Stomach smooth muscle (tissue), 2 donors: ENCODE data around the gene BCAP31.
A peak's percentile ranks its signal among the peaks of the same experiment; 100 is the strongest.

Experiments used
- H3K27ac ChIP-seq: one replicate; pipeline ENCODE4 v1.7.0; 2013; ENCODE audit warnings: mild to moderate bottlenecking, low read length, inconsistent platforms
- H3K27me3 ChIP-seq, 2 donors: one replicate each; pipeline ENCODE4 v1.7.0; 2013; ENCODE audit warnings: low read length in 2 of 2; ENCODE audit not compliant: insufficient read depth in 2 of 2, control insufficient read depth in 1 of 2
- H3K36me3 ChIP-seq, 2 donors: one replicate each; pipeline ENCODE4 v1.7.0; 2013; ENCODE audit warnings: low read length in 2 of 2; ENCODE audit not compliant: control insufficient read depth in 2 of 2, insufficient read depth in 2 of 2
- H3K4me1 ChIP-seq: one replicate; pipeline ENCODE4 v1.7.0; 2013; ENCODE audit warnings: low read length; ENCODE audit not compliant: control insufficient read depth, insufficient read depth
- H3K4me3 ChIP-seq, 2 donors: one replicate each; pipeline ENCODE4 v1.7.0; 2013; ENCODE audit warnings: low read length in 2 of 2
- H3K9ac ChIP-seq, 2 donors: one replicate each; pipeline ENCODE4 v1.7.0; 2013; ENCODE audit warnings: low read length in 2 of 2, mild to moderate bottlenecking in 1 of 2
- H3K9me3 ChIP-seq, 2 donors: one replicate each; pipeline ENCODE4 v1.7.0; 2013; ENCODE audit warnings: low read length in 2 of 2; ENCODE audit not compliant: control insufficient read depth in 2 of 2
- donor health status: healthy.
- donor health status: Pancreatic carcinoma.

The BCAP31 gene

DNA sequence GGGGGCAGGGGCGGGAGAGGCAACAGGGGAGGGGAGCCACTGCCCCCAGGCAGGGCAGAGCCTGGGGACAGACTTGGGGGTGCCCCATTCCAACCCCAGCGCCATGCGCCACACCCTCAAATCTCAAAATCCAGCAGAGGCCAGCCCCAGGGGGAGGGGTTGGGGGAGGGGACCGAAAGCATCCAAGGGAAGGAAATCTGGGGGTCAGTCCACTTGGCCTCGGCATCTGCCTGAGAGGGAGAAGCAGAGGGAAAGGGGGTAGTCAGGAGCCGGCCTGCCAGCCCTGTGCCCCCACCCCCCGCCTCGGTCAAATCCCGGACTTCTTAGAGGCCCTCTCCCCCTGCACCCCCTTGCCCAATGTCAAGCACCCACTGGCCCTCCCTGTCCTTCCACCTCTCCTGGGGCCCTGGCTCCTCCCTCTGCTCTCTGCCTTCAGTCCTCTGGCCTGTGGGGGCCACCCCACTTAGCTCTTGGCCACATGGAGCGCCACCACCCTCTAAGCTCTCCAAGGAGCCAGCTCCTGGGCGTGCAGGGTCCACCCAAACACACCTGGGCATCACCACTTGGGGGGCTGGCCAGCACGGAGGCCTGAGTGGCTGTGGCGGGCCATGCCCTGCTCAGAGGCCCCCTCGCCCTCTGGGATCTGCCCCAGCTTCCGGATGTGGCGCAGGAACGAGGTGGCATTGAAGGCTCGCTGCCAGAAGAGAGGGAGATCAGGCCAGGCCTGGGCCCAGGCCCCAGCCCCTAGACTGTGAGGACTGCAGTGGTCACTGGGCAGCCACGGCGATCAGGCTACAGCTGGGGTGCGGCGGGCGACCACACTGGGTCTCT, 54.1 kb downstream of the BCAP31 start:
- Histone ChIP-seq H3K4me3 (no peak overlapping the region), H3K27me3 (peaks cover 0 to 15% of the 10 kb centered on the region in 2 donors), H3K27ac (no peak overlapping the region), H3K9ac (no peak overlapping the region), H3K9me3 (no peaks in the 10 kb centered on the region), H3K36me3 (no peaks in the 10 kb centered on the region), H3K4me1 (peaks cover 26% of the 10 kb centered on the region)

DNA sequence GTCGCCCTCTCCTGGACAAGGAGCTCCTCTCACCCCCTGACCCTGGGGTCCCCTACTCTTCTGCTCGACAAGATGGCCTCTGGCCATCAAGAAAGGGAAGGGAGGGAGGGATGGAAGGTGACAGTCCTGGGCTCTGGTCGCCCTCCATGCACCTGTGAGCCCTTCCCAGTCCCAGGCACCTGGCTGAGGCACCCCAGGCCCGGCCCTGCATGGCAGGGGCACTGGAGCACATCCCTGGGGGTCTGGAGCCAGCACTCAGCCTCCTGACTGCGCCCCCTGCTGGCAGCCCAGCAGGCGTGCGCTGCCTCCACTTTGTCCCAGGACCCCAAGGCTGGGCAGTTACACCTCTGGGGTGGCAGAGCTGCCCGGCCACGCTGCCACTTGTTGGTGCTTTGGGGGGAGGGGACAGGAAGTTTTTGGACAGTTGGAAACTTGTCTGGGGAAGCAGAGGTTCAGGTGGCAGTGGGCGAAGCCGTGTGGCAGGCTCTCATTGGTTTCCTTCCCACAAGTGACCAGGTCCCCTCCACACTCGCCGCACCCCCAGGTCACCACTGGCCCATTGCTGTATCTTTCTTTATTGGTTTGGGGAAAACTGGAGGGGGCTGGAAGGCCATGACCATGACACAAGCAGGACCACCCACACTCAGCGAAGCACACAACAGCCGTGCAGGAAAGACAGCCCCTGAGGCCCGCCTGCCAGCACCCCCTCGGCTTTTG, 54.9 kb downstream of the BCAP31 start:
- no peak overlapping the region for H3K9ac ChIP-seq
- H3K27me3 ChIP-seq = peaks cover 0 to 16% of the 10 kb centered on the region in 2 donors
- peak overlapping the region; percentile 60 for H3K27ac ChIP-seq
- no peak overlapping the region for H3K4me3 ChIP-seq
- H3K4me1 ChIP-seq = peaks cover 26% of the 10 kb centered on the region
- H3K9me3 ChIP-seq = no peaks in the 10 kb centered on the region
- no peaks in the 10 kb centered on the region for H3K36me3 ChIP-seq

DNA sequence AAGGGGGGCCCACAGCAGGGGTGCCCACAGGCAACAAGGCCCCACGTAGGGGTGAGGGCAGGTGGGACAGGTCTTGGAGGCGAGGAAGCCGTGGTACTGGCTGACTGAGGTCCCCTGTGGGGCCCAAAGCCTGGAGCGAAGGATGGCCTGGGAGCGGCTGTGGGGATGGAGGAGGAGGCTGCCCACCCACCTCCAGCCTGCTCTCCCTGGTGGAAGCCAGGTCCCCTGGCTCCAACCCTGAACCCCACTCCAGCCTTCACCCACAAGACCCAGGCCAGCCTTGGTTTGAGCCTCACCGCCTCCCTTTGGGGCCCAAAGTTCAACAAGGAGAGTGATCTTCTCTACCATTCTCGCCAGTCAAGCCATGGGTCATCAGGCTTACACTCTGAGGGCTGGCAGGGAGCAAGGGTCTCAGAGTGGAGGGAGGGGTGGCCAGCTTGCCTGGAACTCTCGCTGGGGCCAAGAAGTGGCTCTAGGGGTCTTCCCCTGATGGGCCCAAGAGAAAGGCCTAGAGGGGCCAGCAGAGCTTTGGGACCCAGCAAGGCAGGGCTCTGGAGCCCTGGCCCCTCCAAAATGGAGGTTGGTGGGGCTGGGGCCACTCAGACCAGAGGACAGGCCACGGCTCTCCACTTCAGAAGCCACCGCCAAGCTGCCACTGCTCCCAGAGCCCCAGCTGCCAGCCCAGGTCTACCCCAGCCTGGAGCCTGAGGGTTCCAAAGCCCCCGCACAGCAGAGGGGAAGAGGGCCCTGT, 55.6 kb downstream of the BCAP31 start:
- peaks cover 0 to 17% of the 10 kb centered on the region in 2 donors for H3K27me3 ChIP-seq
- H3K27ac ChIP-seq = peak overlapping the region; percentile 60
- no peak overlapping the region for H3K4me3 ChIP-seq
- no peaks in the 10 kb centered on the region for H3K36me3 ChIP-seq
- no peaks in the 10 kb centered on the region for H3K9me3 ChIP-seq
- peaks cover 26% of the 10 kb centered on the region for H3K4me1 ChIP-seq
- H3K9ac ChIP-seq = no peak overlapping the region

DNA sequence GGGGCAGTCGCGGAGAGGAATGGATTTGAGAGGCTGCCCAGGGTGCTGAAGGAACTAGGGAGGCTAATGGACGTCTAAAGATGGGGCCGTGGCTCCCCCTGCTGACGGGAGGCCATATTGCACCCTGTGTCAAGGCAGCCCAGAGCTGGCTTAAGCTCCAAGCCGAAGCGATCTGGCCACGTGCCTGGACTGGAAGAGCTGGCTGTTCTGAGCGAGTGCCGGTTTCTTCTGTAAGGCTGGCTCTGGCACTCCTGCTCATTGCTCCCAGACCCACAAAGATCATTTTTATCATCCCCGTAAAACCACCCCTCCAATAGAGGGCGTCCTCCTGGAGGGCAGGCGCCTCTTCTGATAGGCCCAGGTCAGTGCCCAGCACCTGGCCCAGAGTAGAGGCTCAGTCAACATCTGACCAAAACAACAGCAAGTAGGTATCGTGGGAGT, 56.2 kb downstream of the BCAP31 start:
- Histone ChIP-seq H3K9ac (no peak overlapping the region), H3K27me3 (peaks cover 0 to 17% of the 10 kb centered on the region in 2 donors), H3K4me3 (peak overlapping the region in 1 of 2 donors; percentile 40)

DNA sequence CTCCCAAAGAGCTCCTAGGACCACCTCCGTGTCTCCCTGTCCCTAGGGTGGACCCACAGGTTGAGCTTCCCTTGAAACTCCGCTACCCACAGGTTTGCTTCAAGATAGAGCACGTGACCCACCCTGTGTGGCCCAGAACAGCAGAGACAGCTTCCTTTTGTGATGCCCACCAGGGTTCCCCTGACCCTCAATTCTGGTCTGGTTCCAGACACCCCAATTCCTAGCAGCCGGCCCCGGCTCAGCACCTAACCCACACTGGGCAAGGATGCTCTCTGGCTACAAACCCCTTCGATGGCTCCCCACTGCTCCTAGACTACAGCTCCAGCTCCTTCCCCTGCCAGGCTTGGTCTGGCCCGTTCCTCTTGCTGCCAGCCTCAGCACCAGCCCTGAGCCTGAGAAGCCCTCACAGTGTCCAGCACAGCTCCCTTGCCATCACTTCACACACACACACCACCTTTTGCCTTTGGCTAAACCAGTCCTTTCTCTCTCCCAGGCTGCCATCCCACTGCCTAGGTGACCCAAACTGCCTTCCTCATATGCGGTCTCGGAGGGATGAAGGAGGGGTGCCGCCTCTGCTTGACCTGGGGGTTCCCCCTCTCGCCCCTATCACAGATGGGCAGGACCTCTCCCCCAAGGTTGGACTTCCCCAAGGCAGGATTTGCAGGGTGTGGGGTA, 56.8 kb downstream of the BCAP31 start:
- Histone ChIP-seq H3K4me1 (peaks cover 26% of the 10 kb centered on the region), H3K27me3 (peaks cover 0 to 17% of the 10 kb centered on the region in 2 donors), H3K27ac (no peak overlapping the region), H3K9ac (no peak overlapping the region), H3K36me3 (no peaks in the 10 kb centered on the region), H3K9me3 (no peaks in the 10 kb centered on the region), H3K4me3 (peak overlapping the region in 1 of 2 donors; percentile 40)

More for the DNA sequence above, 56.2 kb downstream of the BCAP31 start:
- Histone ChIP-seq H3K36me3 (no peaks in the 10 kb centered on the region), H3K27ac (peak overlapping the region; percentile 60), H3K4me1 (peaks cover 26% of the 10 kb centered on the region), H3K9me3 (no peaks in the 10 kb centered on the region)

DNA sequence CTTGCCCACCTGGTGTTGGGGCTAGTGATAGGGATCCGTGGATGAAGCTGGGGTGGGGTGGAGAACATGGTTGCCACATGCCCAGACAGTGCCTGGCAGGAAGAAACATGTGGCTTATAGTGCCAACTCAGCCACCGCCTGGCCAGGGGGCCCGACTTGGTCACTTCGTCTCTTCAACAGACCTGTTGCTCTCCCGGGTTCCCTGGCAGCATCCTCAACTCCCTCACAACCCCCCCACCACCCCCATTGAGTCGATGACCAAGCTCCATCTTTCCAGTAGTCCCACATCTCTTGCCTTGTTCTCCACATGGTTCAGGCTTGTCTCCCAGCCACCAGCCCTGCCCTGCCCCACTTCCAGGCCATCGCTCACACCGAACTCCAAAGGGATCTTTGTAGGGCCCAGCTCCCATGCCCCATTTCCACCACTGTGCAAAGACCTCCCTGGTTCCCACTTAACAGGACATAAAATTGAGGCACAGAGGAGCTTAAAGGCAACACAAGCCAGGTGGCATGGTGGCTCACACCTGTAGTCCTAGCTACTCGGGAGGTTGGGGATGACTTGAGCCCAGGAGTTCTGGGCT, 58.4 kb downstream of the BCAP31 start:
- H3K4me1 ChIP-seq = peaks cover 14% of the 10 kb centered on the region
- no peak overlapping the region for H3K4me3 ChIP-seq
- H3K36me3 ChIP-seq = no peaks in the 10 kb centered on the region
- H3K27me3 ChIP-seq = peaks cover 2 to 27% of the 10 kb centered on the region in 2 donors
- H3K9ac ChIP-seq = no peak overlapping the region
- H3K27ac ChIP-seq = no peak overlapping the region
- H3K9me3 ChIP-seq = no peaks in the 10 kb centered on the region

DNA sequence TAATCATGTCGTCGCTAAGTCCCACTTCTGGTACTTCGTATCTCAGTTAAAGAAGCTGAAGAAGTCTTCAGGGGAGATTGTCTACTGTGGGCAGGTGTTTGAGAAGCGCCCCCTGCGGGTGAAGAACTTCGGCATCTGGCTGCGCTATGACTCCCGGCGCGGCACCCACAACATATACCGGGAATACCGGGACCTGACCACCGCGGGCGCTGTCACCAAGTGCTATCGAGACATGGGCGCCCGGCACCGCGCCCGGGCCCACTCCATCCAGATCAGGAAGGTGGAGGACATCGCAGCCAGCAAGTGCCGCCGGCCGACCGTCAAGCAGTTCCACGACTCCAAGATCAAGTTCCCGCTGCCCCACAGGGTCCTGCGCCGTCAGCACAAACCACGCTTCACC, 61.9 kb downstream of the BCAP31 start:
- Histone ChIP-seq H3K4me3 (no peak overlapping the region), H3K27me3 (peaks cover 5 to 20% of the 10 kb centered on the region in 2 donors), H3K9me3 (no peaks in the 10 kb centered on the region), H3K27ac (no peak overlapping the region), H3K4me1 (no peaks in the 10 kb centered on the region), H3K9ac (no peak overlapping the region), H3K36me3 (no peaks in the 10 kb centered on the region)

DNA sequence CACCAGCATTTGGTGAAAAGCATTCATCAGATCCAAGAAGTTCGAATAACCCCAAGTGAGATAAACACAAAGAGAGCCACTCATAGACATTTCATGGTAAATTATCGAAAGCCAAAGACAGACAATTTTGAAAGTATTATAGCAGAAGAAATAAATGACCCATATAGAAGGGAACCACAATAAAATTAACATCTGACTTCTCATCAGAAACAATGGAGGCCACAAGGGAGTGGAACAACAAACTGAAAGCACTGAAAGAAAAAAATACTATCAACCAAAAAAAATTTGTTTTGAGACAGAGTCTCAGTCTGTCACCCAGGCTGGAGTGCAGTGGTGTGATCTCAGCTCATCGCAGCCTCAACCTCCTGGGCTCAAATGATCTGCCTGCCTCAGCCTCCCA, 64.9 kb downstream of the BCAP31 start:
- Histone ChIP-seq H3K4me1 (no peaks in the 10 kb centered on the region), H3K9ac (no peak overlapping the region), H3K9me3 (peaks cover 0 to under 1% of the 10 kb centered on the region in 2 donors), H3K4me3 (no peak overlapping the region), H3K27me3 (peaks cover 5 to 10% of the 10 kb centered on the region in 2 donors), H3K36me3 (no peaks in the 10 kb centered on the region), H3K27ac (no peak overlapping the region)

DNA sequence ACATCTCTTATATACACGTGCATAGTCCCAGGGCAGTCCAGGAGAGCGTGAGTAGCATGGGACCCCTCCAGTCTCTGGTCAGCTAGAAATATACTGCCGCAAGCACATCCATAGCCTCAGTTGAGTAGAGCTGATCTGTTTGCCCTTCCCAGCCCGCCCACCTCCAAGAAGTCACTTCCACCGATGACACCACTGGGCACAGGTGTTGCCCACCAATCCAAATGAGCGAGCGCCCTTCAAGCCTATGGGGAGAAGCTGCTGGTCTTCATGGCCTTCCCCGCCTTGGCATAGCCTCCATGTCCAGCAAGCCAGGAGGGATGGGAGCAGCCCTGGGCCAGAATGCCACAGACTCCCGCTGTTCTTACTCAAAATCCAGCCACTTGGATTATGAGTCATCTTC, 67.0 kb downstream of the BCAP31 start:
- Histone ChIP-seq H3K27ac (no peak overlapping the region), H3K9ac (no peak overlapping the region), H3K4me1 (no peaks in the 10 kb centered on the region), H3K36me3 (no peaks in the 10 kb centered on the region), H3K27me3 (peaks cover 5 to 7% of the 10 kb centered on the region in 2 donors), H3K4me3 (no peak overlapping the region), H3K9me3 (peaks cover 0 to 10% of the 10 kb centered on the region in 2 donors)

DNA sequence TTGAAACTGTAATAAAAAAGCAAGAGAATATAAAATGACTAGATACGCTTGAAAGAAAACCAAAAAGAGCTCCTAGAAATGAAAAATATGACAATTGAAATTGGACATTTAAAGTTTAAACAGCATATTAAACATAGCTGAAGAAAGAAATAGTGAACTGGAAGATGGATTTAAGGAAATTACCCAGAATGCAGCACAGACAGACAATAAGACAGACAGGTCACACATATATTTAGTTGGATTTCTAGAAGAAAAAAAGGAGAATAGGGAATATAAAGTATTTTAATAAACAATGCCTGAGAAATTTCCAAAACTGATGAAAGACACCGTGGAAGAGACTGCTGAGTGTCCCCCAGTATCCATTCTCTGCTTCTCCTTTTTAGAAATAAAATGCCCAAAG, 70.6 kb downstream of the BCAP31 start:
- Histone ChIP-seq H3K27ac (no peak overlapping the region), H3K36me3 (no peaks in the 10 kb centered on the region), H3K9me3 (peaks cover 0 to 10% of the 10 kb centered on the region in 2 donors), H3K4me1 (no peaks in the 10 kb centered on the region), H3K4me3 (no peak overlapping the region), H3K27me3 (peaks cover 2 to 10% of the 10 kb centered on the region in 2 donors), H3K9ac (no peak overlapping the region)
